G401 (cell line): ENCODE results near the gene TMCC3. TPM values are rescaled to one million over a fixed set of nuclear protein-coding genes. Genes with fewer than 3 reads are reported as not detected.

Source experiments
- DNase-seq: peaks from one replicate; pipeline ENCODE4 v3.0.0-alpha.2; 2015; ENCODE audit warnings: low spot score
- in situ Hi-C: cut with HindIII; loops from 2 replicates; pipeline ENCODE4 v1.10.0; 2016; ENCODE audit warnings: low sequenced_read_pairs, mixed read lengths
- total RNA-seq: library from RNA; depleted of rRNA; stranded (reverse); fragments of >200 nt; shearing (Covaris generic); gene quantifications from 2 replicates; pipeline ENCODE4 v1.2.3, GENCODE V29; 2014

Gene TMCC3
- total RNA-seq, 1 experiment from 2014 or later, result 6.5 TPM

- in situ Hi-C loops, result no loop called here
- no peak for DNase-seq
These were observed 62.8 kb downstream of the TMCC3 start for GRCh38 chr12:94587266-94588241.

GRCh38 chr12:94586589-94587259 lies 63.6 kb downstream of the TMCC3 start:
- in situ Hi-C loops, result no loop called here

GRCh38 chr12:94585626-94586025 lies 64.7 kb downstream of the TMCC3 start:
- no peak for DNase-seq
- in situ Hi-C loops, result no loop called here

More at GRCh38 chr12:94586589-94587259, 63.6 kb downstream of the TMCC3 start:
- DNase-seq, result peak; percentile 14

GRCh38 chr12:94584377-94584776 lies 66.0 kb downstream of the TMCC3 start:
- in situ Hi-C loops, result no loop called here
- DNase-seq, result no peak

- DNase-seq, result no peak
- in situ Hi-C loops, result no loop called here
These were observed 67.8 kb downstream of the TMCC3 start for GRCh38 chr12:94582591-94582990.

GRCh38 chr12:94575645-94576403 lies 74.5 kb downstream of the TMCC3 start:
- DNase-seq, result no peak
- in situ Hi-C loops, result no loop called here

GRCh38 chr12:94575024-94575423 lies 75.3 kb downstream of the TMCC3 start:
- no peak for DNase-seq
- in situ Hi-C loops, result no loop called here

GRCh38 chr12:94571556-94571955 lies 78.8 kb downstream of the TMCC3 start:
- DNase-seq, result no peak

GRCh38 chr12:94570161-94570560 lies 80.2 kb downstream of the TMCC3 start:
- in situ Hi-C loops, result no loop called here

More at GRCh38 chr12:94571556-94571955, 78.8 kb downstream of the TMCC3 start:
- in situ Hi-C loops, result no loop called here

GRCh38 chr12:94567761-94568160 lies 82.6 kb downstream of the TMCC3 start:
- in situ Hi-C loops, result no loop called here
- DNase-seq, result no peak

More at GRCh38 chr12:94570161-94570560, 80.2 kb downstream of the TMCC3 start:
- DNase-seq, result no peak

GRCh38 chr12:94566345-94566744 lies 84.0 kb downstream of the TMCC3 start:
- DNase-seq, result peak; percentile 6
- in situ Hi-C loops, result no loop called here

- no peak for DNase-seq
- in situ Hi-C loops, result no loop called here
These were observed 84.7 kb downstream of the TMCC3 start for GRCh38 chr12:94565683-94566082.

- in situ Hi-C loops, result no loop called here
- DNase-seq, result no peak
These were observed 87.1 kb downstream of the TMCC3 start for GRCh38 chr12:94563286-94563685.

GRCh38 chr12:94561943-94562411 lies 88.4 kb downstream of the TMCC3 start:
- peak; percentile 42 for DNase-seq
- in situ Hi-C loops, result no loop called here

GRCh38 chr12:94560431-94561221 lies 89.7 kb downstream of the TMCC3 start:
- DNase-seq, result no peak
- in situ Hi-C loops, result no loop called here

- DNase-seq, result no peak
- in situ Hi-C loops, result no loop called here
These were observed 91.7 kb downstream of the TMCC3 start for GRCh38 chr12:94558612-94559011.

GRCh38 chr12:94557746-94558295 lies 92.5 kb downstream of the TMCC3 start:
- DNase-seq, result no peak
- in situ Hi-C loops, result no loop called here

- DNase-seq, result no peak
- in situ Hi-C loops, result no loop called here
These were observed 94.7 kb downstream of the TMCC3 start for GRCh38 chr12:94555687-94556086.
